NOMO-1 (cell line): ENCODE results near the gene SLC37A1.
A peak's percentile ranks its signal among the peaks of the same experiment; 100 is the strongest.

Experiments
- DNase-seq, 2 experiments: peaks; one replicate each; lab custom pipeline; 2025; ENCODE audit not compliant: unreplicated experiment in 2 of 2; lab: John Stamatoyannopoulos, UW

SLC37A1 gene

DNA sequence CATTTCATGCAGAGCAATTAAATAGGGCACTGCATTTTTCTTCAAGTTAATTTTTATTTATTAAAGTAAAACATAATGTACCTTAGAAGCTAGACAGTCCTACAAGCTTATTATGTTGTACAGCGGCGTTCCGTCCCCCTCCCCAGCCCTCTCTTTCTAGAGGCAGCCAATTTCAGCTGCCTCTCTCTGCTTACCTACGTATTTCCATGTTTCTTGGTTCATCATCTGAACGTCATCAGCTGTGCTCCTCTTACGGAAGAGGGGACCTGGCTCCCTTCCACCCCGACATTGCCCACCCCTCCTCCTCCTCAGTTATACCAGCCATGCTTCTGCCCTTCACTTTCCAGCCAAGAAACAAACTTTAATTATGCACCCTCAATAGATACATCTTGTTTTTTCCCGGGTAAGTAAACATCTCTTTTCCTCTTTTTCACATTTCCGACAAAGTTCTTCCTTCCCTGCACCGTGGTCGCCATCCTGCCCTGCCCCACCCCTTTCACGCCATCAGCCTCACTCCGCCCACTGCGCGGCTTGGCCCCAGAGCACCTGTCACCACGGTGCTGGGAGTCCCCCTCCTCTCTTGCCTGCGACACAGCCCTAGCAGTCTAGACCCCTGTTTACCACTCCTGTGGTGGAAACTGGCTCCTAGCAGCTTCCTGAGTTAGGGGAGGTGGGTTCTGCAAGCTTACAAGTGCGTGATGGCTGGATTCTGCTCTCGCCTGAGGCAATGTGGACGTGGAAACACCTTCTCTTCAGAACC lies 57.9 kb downstream of the SLC37A1 start:
- no peak for DNase-seq

DNA sequence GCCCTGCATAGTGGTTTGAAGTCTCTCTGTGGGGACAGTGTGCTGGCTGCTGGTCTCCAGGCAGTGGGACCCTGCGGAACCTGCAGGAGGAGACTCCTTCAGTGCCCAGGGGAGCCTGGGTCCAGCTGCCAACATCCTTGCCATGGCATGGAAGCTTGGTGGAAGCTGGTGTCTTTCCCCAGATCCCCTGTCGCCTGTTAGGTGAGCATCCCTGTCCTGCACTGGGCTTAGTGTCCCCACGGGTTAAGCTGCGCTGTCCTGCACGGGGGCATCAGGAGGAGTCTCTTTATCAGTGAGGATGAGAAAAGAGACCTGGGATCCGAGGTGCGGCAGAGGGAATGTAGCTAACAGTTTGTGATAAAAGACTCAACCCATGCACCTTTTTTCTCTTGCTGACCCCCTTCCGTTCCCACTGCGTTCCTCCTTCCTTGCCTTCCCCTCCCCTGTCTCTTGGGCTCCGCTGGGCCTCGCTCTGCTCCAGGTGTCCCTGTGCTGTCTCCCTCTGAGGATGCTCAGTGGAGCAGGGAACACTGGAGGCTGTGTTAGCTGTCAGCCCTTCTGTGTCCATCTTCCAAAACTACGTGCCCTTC lies 59.3 kb downstream of the SLC37A1 start:
- no peak for DNase-seq

DNA sequence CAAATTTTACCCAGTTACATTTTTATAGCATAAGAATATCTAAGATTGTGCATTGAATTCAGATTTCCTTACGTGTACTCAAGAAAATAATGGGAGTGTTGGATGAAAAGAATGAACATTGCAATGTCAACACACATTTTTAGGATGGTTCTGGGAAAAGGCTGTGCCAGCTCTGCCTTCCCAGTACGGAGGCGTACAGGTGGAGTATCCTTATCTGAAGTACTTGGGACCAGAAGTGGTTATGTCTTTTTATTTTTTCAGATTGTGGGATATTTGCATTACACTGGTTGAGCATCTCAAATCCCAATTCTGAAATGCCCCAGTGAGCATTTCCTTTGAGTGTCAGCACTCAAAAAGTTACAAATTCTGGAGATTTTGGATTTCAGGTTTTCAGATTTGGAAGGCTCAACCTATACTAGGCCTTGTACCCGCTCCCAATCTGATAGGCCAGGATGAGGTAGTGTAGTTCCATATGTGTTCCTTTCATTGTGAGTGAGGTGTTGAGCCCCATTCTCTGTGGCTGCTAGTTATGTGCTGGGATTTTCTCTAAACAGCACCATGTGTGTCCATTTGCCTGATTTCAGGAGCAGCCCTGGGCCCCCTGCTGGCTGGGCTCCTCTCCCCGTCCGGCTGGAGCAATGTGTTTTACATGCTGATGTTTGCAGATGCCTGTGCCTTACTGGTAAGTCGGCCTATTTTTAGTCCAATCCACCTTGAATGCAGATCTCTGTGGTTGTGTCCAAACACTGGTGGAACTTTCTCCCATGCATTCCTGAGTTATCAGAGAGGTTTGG lies 60.8 kb downstream of the SLC37A1 start:
- DNase-seq = no peak

DNA sequence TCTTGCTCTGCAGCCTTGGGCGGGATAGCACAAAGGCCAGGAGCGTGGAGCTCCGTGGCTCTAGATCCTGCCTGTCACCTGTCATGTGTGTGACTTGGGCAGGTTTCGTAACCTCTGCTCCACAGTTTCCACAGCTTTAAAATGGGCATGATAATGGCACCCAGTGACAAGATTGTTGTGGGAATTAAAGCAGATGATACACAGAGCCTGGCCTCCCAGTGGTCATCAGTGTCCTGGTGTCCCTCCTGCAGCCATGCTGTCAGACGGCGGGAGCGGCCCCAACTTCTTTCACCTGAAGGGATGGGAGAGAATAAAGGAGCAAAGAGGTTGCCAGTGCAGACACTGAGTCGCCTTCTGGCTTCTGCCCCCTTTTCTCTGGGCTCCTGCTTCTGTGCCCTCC lies 61.5 kb downstream of the SLC37A1 start:
- no peak for DNase-seq

DNA sequence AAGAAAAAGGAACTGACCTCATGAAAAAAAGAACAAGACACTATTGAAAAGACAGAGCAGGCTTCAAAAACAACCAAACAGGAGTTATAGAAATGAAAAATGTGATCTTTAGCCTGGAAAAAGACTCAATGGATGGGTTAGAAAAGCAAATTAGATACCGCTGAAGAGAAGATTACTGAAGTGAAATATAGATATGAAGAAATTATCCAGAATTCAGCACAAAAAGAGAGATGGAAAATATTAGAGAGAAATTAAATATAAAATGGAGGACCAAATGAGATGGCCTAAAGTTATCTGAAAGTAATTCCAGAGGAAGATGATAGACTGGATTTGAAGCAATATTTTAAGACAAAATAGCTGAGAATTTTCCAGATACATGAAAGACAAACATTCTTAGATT lies 63.0 kb downstream of the SLC37A1 start:
- DNase-seq = no peak

DNA sequence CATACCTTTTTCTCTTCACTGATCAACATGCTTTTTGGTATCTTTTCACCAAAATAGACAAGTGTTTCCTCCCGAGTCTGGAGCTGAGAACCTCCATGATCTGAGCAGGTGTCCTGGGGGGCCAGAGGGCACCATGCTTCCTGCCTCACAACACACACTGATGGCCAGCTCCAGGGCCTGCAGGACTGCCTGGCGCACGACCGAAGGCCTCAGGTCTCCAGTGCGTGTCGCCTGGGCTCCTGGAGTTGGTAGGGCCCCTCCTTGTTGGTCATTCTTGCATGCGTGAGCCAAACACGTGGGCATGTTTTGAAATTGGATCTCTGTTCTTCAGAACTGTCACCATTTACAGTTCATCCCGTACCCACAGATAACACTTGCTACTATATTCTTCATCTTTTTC lies 64.4 kb downstream of the SLC37A1 start:
- DNase-seq = no peak

DNA sequence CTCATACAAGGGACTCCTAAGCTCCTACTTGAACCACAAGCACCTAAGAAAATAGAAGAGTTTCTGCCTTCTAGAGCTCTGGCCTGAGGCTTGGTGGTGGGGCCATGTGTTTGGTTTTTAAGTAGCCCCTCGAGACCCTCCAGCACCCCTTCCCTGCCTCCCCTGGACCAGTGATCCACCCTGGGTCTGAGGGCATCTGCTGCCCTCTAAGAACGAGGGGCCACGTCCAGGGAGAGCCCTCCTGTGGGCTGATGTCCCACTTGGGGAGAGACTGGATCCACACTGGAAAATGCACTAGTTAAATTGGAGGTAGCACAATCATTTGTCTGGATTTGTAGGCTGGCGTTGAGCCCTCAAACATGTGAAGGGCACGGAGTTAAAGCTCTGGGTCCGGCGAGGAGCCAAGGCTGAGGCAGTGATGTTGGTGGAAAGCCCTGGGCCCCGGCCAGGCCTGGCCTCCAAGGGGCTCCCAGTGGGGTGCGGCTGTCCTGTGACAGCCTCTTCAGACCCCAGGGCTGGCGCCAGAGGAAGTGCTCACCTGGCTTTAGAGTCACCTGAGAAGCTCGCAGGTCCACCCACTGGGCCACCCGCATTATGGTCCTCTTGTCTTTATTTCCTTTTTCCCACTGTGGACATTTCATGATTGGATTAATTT lies 65.2 kb downstream of the SLC37A1 start:
- no peak for DNase-seq

DNA sequence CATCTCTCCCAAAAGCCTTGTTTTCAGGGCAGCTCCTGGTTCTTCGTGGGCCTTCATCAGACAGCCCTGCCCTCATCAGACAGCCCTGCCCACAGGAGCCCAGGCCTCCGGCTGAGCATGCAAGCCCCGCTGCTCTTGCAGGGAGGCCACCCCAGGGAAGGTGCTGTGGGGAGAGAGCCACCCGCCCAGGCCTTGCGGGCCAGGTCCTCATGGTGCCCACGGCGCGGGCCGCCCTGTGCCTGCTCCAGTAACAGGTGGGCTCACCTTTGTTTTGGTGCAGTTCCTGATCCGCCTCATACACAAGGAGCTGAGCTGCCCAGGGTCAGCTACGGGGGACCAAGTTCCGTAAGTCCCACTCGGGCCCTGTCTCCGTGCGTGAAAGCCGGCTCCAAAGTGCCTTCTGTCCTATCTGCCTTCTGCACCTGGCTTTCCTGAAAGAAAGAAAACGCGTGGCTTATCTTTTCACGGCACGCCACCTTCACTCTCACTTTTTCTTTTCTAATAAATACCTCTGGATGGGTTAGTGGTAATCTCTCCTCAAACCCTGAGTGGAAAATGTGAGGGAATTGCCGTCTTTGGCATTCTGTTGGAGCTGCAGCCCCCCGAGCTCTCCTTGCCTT lies 65.9 kb downstream of the SLC37A1 start:
- DNase-seq = no peak

DNA sequence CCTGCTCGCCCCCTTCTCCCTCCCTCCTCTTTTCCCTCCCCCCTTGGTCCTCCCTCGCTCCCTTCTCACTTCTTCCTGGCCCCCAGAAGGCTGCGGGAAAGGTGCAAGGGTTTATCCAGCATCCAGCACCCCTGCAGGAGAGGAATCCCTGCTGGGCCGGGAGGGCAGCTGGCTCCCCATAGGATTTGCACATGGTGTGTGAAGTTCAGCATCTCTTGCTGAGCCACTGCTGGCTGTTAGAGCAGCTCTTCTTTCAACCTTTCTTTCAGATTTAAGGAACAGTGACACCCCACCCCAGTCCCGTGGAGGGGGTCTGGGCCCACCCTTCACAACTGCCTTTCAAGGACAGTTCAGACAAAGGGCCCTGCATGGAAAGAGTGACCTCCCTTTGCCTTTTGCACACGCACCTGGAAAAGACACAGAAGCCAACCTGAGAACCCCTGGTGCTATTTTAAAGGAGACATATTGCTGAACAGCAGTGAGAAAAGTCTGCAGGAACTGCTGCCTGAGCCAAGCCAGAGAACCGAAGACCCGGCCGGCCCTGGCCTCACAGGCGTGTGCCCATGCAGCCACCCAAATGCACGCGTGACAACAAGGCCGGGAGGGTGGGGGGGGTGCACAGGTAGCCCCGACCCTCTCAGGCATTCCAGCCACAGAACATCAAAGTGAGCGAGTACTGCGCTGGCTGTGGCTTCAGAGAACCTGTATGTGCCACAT lies 66.6 kb downstream of the SLC37A1 start:
- no peak for DNase-seq

DNA sequence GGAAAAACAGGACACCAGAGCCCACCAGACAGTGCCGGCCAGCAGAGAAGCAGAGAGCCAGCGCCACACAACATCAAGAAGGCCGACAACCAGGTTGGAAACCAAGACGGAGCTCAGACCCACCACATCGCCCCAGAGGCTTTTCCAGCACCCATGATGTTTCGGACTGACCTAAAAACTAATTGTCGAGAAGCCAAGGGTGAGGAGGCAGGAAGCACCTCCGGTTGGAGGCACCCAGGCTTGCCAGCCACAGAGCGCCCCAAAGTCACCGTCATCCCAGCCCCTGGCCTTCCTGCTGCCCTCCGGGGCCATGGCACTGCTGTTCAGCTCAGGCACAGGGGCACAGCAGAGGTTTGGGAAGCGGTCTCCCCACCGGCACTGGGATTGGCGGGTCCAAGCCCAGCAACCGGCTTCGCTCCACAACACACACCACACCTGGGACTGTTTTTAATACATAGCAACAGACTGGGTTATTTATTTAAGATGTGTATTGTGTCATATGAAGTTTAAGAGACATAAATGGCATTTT lies 67.2 kb downstream of the SLC37A1 start:
- no peak for DNase-seq

DNA sequence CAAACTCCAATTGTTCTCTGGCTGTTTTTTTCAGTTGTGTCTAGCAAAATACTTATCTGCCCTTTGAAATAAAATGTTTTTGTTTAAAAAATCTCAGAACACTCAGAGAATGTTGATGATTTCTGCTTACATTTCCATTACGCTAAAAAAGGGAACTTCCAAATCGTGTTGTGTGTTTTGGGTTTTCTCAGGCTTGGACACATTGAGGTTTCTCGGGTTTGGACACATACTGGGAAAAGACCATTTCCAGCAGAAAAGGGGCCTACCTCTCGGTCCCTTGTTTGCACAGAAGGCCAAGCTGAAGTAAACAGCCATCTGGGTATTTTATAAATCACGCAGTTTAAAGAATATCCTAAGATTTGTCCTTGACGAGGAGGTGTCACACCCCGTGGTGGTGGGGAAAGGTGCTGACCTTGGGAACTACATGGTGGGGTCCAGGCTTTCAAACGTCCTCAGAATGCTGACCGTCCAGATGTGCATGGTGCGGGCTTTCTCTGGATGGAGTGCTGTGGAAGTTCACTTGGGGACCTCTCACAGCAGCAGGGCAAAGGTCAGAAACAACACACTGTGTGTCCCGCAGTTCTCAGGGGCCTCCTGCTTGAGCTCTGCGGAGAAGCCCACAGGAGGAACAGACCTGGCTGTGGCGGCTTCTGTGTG lies 67.8 kb downstream of the SLC37A1 start:
- DNase-seq = no peak

DNA sequence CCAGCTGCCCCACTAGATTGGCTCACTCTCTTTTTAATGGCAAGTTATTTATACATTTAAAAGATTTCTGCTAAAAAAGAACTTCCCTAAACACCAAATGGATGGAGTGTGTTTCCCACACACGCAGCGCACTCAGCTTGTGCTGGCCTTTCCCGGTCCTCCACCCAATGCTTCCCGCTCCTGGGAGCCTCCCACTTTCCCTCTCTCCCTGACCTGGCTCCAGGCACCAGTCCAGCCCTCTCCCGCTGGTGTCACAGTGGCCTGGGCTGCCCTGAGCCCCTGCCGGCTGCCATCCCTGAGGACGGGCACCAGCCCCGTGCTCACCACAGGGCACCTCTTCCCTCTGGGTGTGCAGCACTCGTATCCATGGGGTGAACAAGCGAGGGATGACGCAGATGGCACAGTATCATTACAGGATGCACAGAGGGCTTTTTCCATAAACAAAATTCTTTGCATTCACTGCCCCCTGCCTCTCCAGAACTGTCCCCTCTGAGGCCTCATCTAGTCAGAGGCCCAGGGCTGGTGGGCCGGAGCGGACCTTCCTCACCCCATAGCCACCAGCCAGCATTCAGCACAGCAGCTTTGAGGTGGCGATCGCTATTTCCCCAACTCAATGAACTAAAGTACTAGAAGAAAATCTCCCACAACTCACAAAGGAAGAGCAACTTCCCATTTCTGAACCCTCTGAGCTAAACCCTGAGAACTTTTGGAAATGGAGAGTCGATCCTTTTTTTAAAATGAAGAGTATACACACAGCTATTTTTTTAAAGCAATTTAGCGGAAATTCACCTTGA lies 68.5 kb downstream of the SLC37A1 start:
- peak in 1 of 2 experiments; percentile 26 for DNase-seq

DNA sequence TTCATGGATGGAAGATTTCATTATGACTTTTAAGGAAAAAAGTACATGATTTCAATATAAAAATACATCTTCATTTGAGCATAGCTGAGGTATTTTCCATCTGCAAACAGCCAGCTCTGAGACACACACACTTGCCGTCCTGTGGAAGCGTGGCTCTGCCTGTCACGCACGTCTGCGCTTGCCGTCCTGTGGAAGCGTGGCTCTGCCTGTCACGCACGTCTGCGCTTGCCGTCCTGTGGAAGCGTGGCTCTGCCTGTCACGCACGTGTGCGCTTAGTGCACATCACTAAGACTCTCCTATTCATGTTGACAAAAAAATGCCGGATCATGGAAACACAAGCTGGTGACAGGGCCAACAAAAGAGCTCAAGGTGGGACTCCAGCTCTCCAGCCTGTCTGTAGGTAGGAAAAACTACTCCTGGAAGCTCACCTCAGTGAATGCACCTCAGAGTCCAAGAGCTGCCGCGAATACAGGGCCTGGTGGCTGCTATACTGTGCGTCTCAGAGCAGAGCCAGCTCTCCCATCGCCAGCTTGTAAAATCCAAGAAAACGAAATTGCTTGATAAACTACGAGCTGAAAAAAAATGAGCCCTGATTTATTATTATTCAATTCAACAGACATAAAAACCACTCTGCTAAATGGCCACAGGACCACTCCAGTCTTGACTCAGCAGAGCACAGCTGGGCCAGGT lies 69.3 kb downstream of the SLC37A1 start:
- DNase-seq = no peak

DNA sequence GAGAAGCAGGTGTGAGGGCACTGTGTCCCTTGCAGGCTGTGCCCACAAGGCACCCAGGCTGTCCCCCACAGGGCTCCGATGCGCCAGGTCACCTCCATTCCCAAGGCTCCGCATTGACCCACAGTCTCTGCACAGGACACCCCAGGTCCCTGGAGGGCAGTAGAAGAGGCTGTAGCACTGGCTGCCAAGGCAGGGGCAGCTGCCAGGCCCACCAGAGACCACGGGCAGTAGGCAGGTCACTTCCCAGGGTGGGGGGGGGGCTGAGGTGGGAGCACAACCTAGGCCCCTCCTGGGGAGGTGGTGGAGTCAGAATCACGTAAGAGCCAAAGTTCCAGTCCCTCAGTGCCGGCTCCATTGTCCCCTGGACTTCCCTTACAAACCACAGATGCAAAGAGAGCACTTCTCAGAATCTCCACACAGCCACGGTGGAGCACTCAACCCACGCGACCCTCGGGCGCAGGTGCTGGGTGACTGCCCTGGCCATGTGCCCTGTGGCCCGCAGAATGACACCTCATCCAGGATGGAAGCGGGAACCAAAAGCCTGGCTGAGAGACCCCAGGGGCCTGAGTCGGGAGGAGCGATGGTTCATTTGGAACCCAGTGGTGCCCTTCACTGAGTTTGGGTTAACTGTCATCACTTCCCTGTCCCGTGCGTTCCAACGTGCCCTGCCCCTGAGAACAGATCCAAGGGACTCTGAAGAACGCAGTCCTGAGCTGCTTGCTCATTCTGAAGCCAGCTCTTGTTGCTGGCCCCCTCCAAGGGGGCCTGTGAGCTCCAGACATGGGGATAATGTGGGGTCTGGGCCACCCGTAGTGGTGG lies 70.0 kb downstream of the SLC37A1 start:
- no peak for DNase-seq

DNA sequence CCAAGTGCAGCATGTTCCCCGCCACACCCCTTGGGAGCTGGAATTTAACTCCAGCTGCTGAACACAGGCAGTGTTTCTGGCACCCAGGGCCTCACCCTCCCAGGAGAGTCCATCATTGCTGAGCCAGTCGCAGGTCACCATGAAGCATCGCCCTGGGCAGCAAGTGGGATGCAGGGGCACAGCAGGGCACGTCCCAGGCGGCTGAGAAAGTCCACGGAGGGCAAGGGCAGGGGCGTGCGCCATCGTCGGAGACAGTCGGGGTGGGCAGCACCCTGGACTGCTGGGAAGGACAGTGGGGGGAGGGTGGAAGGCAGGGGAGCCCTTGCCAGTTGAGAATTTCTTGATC lies 70.6 kb downstream of the SLC37A1 start:
- no peak for DNase-seq

DNA sequence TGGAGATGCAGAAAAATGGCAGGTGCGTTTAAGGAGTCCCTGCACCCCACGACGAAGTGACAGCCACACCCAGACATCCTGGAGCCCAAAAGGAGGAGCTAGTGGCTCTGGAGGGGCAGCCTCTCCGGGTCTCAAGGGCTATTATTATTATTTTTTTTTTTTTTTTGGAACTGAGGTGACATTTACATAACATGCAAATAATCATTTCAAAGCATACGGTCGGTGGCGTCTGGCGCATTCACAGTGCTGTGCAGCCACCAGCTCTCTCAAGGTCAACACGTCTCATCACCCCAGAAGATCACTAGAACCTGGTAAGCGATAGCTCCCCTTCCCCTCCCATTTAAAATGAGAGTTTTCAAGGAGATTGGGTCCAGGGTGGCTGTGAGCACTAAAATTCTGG lies 72.2 kb downstream of the SLC37A1 start:
- no peak for DNase-seq

DNA sequence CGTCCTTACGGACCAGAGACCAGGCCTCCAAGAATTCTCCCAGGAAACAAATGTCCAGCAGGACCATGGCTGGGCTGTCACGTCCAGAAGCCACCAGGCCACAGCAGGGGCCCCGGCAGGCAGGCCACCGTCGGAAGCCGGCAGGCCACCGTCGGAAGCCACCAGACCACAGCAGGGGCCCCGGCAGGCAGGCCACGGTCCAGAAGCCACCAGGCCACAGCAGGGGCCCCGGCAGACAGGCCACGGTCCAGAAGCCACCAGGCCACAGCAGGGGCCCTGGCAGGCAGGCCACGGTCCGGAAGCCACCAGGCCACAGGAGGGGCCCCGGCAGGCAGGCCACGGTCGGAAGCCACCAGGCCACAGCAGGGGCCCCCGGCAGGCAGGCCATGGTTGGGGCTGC lies 72.8 kb downstream of the SLC37A1 start:
- no peak for DNase-seq
